ENCODE data around the gene AUTS2.

Gene AUTS2

DNA sequence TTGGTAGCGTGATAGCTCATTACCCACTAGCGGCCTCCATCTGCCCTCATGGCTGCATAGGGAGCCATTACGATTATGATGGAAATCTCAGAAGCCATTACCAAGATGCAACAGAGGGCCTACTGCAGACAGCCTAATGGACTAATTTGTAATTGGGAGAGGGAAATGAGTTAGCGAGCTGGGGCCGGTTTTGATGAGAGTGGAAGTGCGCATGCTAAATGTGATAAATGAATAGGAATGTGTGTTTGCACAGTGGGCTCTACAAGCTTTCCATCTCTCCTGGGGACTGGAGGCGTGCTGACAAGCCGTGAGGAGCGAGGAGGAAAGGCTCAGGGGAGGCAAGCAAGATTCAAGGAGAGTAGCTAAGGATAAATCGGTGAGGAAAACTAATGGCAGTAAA lies 889.2 kb downstream of the AUTS2 start:
- TF ChIP-seq, protein P1, sequence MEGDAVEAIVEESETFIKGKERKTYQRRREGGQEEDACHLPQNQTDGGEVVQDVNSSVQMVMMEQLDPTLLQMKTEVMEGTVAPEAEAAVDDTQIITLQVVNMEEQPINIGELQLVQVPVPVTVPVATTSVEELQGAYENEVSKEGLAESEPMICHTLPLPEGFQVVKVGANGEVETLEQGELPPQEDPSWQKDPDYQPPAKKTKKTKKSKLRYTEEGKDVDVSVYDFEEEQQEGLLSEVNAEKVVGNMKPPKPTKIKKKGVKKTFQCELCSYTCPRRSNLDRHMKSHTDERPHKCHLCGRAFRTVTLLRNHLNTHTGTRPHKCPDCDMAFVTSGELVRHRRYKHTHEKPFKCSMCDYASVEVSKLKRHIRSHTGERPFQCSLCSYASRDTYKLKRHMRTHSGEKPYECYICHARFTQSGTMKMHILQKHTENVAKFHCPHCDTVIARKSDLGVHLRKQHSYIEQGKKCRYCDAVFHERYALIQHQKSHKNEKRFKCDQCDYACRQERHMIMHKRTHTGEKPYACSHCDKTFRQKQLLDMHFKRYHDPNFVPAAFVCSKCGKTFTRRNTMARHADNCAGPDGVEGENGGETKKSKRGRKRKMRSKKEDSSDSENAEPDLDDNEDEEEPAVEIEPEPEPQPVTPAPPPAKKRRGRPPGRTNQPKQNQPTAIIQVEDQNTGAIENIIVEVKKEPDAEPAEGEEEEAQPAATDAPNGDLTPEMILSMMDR (IDR thresholded peaks at IDR 0.05; ENCODE audit: low read depth, low read length, missing control alignments), result no peak
- no peak overlapping the region for H3K4me3 ChIP-seq (replicated peaks; ENCODE audit: low read depth, low read length)
- DNase-seq (ENCODE audit: extremely low read depth, low read depth), result no peak

GRCh38 chr7:70487886-70488285 lies 889.6 kb downstream of the AUTS2 start:
- TF ChIP-seq, protein P1 (IDR thresholded peaks at IDR 0.05; ENCODE audit: low read depth, low read length, missing control alignments), result no peak
- no peak for DNase-seq (ENCODE audit: extremely low read depth, low read depth)
- no peak overlapping the region for H3K4me3 ChIP-seq (replicated peaks; ENCODE audit: low read depth, low read length)

DNA sequence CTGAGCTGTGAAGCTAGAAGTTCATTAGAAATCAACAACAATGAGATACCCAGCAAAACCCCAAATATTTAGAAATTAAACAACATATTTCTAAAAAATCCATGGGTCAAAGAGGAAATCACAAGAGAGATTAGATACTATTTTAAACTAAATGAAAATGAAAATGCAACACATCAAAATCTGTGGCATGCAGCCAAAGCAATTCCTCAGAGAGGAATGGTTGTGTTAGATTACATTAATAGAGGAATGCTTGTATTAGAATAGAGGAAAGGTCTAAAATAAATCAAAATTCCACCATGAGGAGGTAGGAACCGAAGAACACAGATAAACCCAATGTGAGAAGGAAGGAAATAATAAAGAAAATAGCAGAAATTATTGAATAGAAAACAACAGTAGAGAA lies 891.5 kb downstream of the AUTS2 start:
- no peak for DNase-seq (ENCODE audit: extremely low read depth, low read depth)
- no peak overlapping the region for H3K4me3 ChIP-seq (replicated peaks; ENCODE audit: low read depth, low read length)
- TF ChIP-seq, protein P1 (IDR thresholded peaks at IDR 0.05; ENCODE audit: low read depth, low read length, missing control alignments), result no peak

DNA sequence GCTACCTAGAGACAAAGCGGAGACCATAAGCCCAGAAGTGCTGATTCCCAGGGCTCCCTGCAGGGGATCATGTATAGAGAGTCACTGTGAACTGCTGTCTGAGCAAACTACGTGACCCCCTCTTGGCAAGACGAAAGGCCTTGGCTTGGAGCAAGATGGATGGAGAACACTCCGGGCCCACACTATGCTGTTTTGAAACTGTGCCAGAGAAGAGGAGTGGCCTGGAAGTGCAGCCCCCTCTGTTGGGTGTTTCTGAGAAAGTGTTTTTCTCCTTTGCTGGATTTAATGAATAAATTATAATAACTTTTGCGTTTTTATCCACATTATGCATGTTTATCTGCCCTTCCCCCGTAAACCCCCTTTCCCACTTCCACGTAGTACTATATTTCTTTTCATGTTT lies 894.4 kb downstream of the AUTS2 start:
- H3K4me3 ChIP-seq (replicated peaks; ENCODE audit: low read depth, low read length), result no peak overlapping the region
- TF ChIP-seq, protein P1 (IDR thresholded peaks at IDR 0.05; ENCODE audit: low read depth, low read length, missing control alignments), result no peak

GRCh38 chr7:70494225-70495032 lies 896.2 kb downstream of the AUTS2 start:
- H3K4me3 ChIP-seq (replicated peaks; ENCODE audit: low read depth, low read length), result no peak overlapping the region
- TF ChIP-seq, protein P1 (IDR thresholded peaks at IDR 0.05; ENCODE audit: low read depth, low read length, missing control alignments), result no peak
- no peak for DNase-seq (ENCODE audit: extremely low read depth, low read depth)

More for the DNA sequence above, 894.4 kb downstream of the AUTS2 start:
- DNase-seq (ENCODE audit: extremely low read depth, low read depth), result no peak

- TF ChIP-seq, protein P1 (IDR thresholded peaks at IDR 0.05; ENCODE audit: low read depth, low read length, missing control alignments), result no peak
- no peak for DNase-seq (ENCODE audit: extremely low read depth, low read depth)
Observed at GRCh38 chr7:70495033-70495376, 896.7 kb downstream of the AUTS2 start.

GRCh38 chr7:70497793-70498192 lies 899.5 kb downstream of the AUTS2 start:
- no peak for DNase-seq (ENCODE audit: extremely low read depth, low read depth)
- no peak overlapping the region for H3K4me3 ChIP-seq (replicated peaks; ENCODE audit: low read depth, low read length)
- TF ChIP-seq, protein P1 (IDR thresholded peaks at IDR 0.05; ENCODE audit: low read depth, low read length, missing control alignments), result no peak

More at GRCh38 chr7:70495033-70495376, 896.7 kb downstream of the AUTS2 start:
- no peak overlapping the region for H3K4me3 ChIP-seq (replicated peaks; ENCODE audit: low read depth, low read length)

Data from HFF-Myc (cell line).